NCI-H2171 (cell line): ENCODE measurements around the gene OCRL.

Source experiments
- DNase-seq: peaks from one replicate; lab custom pipeline; 2025; lab: John Stamatoyannopoulos, UW

OCRL gene

DNA sequence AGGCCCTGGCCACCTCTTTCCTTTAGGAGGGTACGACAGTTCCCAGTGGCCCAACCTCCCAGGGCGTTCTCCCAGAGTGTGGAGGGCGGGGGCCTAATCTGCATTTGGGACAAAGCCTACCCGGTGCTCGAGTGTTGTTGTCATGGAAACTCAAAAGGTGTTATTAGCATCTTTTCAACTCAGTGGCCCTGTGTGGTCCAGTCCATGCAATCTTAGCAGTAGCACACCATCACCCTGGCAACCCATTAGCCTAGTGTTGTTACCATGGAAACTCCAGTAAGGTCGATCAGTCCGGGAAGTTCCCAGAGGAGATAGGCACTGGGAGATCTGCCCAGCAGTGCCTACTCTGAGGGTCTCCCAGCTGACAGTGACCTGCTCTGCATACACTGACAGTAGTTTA lies 94.5 kb downstream of the OCRL start:
- no peak for DNase-seq

DNA sequence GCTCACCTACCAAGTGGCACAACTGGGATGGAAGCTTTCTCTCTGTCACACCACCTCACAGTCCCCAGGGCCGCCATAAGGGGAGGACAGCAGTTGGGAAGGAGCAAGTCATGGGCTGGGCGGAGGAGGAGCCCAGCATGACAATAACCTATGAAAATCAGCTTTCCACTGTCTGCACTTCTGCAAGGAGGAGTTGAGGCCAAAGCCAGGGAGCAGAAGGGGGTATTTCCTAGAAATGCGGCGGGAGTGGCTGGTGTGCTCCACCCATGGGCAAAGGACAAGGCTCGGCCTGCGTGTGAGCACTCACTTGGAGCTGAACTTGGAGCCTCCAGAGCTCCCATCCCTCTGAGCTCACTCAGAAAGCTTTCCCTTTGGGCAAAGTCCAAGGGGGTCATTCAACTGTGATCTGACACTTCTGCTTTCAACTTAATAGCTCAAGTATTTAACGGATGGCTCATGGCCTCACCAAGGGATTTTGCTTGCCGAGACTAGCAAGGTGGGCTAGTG lies 96.2 kb downstream of the OCRL start:
- no peak for DNase-seq

- no peak for DNase-seq
Measured at GRCh38 chrX:129637217-129638109, 97.4 kb downstream of the OCRL start.

- DNase-seq, result no peak
Measured at GRCh38 chrX:129638917-129639316, 98.9 kb downstream of the OCRL start.

DNA sequence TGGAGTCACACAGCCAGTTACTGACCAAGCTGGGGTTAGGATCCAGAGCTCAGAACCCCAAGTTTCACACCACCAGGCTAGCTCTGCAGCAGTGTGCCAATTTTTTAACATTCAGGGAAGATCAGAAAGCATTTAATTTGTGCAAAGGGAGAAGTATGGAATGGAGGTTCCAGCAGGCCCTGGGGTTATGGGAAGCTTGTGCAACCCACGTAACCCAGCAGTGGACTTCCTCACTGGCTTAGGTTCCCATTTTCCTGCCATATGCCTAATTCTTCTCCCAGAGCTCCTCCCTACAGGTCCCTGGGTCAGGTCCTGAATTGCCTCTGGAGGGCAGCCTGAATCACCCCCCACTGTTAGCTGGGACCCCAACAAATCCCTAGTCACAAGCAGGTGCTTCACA lies 100.7 kb downstream of the OCRL start:
- DNase-seq, result no peak

- no peak for DNase-seq
Measured at GRCh38 chrX:129641469-129641868, 101.4 kb downstream of the OCRL start.

- DNase-seq, result no peak
Measured at GRCh38 chrX:129641941-129642340, 101.9 kb downstream of the OCRL start.
